BLaER1 (cell line): ENCODE data around the gene HERC3.

Source experiments
- H3K27ac ChIP-seq: shearing (Covaris generic); formaldehyde crosslinking; 2 replicates; pipeline ENCODE4 v1.8.1; 2022
- H3K27me3 ChIP-seq: shearing (Covaris generic); formaldehyde crosslinking; 2 replicates; pipeline ENCODE4 v1.8.1; 2022
- H3K36me3 ChIP-seq: shearing (Covaris generic); formaldehyde crosslinking; 2 replicates; pipeline ENCODE4 v1.8.1; 2022
- H3K4me1 ChIP-seq: shearing (Covaris generic); formaldehyde crosslinking; 2 replicates; pipeline ENCODE4 v1.8.1; 2022
- H3K4me2 ChIP-seq: shearing (Covaris generic); formaldehyde crosslinking; 2 replicates; pipeline ENCODE4 v1.8.1; 2022
- H3K4me3 ChIP-seq: shearing (Covaris generic); formaldehyde crosslinking; 2 replicates; pipeline ENCODE4 v1.8.1; 2022
- H3K9ac ChIP-seq: shearing (Covaris generic); formaldehyde crosslinking; 2 replicates; pipeline ENCODE4 v1.8.1; 2022
- H3K9me3 ChIP-seq: shearing (Covaris generic); formaldehyde crosslinking; 2 replicates; pipeline ENCODE4 v1.8.1; 2022
- H4K20me1 ChIP-seq: shearing (Covaris generic); formaldehyde crosslinking; 2 replicates; pipeline ENCODE4 v1.8.1; 2022
- Cebpa-rat ChIP-seq: shearing (Covaris generic); IDR thresholded peaks from 2 replicates; pipeline ENCODE4 v1.8.1; 2022

The HERC3 gene

GRCh38 chr4:88737307-88737941 is 145.1 kb downstream of the HERC3 start:
- Histone ChIP-seq H3K9ac (no peak overlapping the region), H3K4me3 (no peak overlapping the region), H3K36me3 (no peaks in the 10 kb centered on the region), H4K20me1 (no peaks in the 10 kb centered on the region), H3K4me1 (peaks cover 30% of the 10 kb centered on the region), H3K9me3 (no peaks in the 10 kb centered on the region), H3K4me2 (peak overlapping the region; percentile 51), H3K27me3 (no peaks in the 10 kb centered on the region), H3K27ac (no peak overlapping the region)
- TF ChIP-seq Cebpa-rat = no peak

DNA sequence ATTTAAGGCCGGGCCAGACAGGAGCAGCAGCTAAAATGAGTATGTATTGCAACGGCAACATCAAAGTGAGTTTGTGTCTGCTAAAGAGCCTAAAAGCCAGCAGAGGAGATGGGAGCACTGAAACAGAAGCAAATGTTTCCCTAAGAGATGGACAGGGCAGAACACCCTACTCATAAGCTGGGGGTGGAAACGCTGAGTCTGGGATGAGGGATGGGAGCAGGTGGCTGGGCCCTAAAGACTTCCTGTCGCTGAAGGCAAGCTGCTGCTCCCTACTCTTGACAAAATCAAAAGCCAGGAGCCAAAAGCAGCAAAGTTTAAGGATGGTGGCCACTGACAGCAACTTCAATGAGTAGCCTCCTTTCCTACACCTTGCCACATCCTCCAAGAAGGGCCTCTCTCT is 145.9 kb downstream of the HERC3 start:
- H3K4me1 ChIP-seq = peaks cover 37% of the 10 kb centered on the region
- H4K20me1 ChIP-seq = no peaks in the 10 kb centered on the region
- H3K9me3 ChIP-seq = no peaks in the 10 kb centered on the region
- H3K27ac ChIP-seq = no peak overlapping the region
- no peak for TF ChIP-seq Cebpa-rat
- no peak overlapping the region for H3K4me3 ChIP-seq
- no peaks in the 10 kb centered on the region for H3K27me3 ChIP-seq
- no peak overlapping the region for H3K9ac ChIP-seq
- peak overlapping the region; percentile 51 for H3K4me2 ChIP-seq
- H3K36me3 ChIP-seq = no peaks in the 10 kb centered on the region

DNA sequence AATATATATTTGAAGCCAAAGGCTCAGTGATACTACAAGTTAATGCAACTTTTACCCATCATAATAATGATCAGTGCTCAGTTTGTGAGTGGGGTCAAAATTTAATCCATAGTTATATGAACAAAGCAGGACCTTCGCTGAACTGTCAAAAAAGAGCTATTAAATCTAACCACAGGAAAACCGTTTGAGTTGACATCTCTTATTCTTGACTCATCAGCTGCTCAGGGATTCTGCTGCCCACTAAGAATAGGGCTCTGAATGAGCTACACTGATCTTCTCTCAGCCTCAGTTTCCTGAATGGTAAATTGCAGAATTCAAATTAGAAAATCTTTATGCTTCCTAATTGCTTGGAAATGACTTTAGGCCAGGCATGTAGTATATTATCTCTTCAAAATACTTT is 150.3 kb downstream of the HERC3 start:
- Histone ChIP-seq H3K36me3 (no peaks in the 10 kb centered on the region), H3K4me1 (peaks cover 35% of the 10 kb centered on the region), H3K9ac (no peak overlapping the region), H3K27me3 (no peaks in the 10 kb centered on the region), H4K20me1 (no peaks in the 10 kb centered on the region), H3K4me2 (peak overlapping the region; percentile 69), H3K4me3 (no peak overlapping the region), H3K9me3 (no peaks in the 10 kb centered on the region), H3K27ac (no peak overlapping the region)
- no peak for TF ChIP-seq Cebpa-rat

DNA sequence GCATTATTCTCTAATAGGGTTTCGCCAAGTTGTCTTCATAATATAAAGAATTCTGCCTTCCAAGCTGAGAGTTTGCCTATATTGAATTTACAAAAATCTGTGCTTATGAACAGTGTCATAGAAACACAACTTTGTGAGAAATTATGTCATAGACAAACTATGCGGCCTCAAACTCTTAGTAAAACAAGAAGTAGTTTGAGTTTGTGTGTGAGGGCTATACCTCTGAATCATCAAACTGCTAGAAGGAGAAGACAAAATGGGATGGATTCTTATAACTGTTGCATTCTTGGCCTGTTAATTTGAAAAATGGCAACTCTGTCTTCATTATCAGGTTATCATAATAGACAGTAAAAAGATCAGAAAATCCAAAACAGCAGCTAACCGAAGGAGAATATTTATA is 151.4 kb downstream of the HERC3 start:
- H3K4me3 ChIP-seq = no peak overlapping the region
- H3K4me1 ChIP-seq = peaks cover 24% of the 10 kb centered on the region
- H3K4me2 ChIP-seq = no peak overlapping the region
- no peak for TF ChIP-seq Cebpa-rat
- H3K27ac ChIP-seq = no peak overlapping the region
- no peak overlapping the region for H3K9ac ChIP-seq
- H4K20me1 ChIP-seq = no peaks in the 10 kb centered on the region
- H3K9me3 ChIP-seq = no peaks in the 10 kb centered on the region
- H3K36me3 ChIP-seq = no peaks in the 10 kb centered on the region
- H3K27me3 ChIP-seq = no peaks in the 10 kb centered on the region

- Histone ChIP-seq H3K27ac (no peak overlapping the region), H3K4me3 (no peak overlapping the region), H3K4me2 (no peak overlapping the region), H3K4me1 (peaks cover 24% of the 10 kb centered on the region), H3K9ac (no peak overlapping the region), H3K9me3 (no peaks in the 10 kb centered on the region), H3K27me3 (no peaks in the 10 kb centered on the region), H3K36me3 (no peaks in the 10 kb centered on the region), H4K20me1 (no peaks in the 10 kb centered on the region)
- TF ChIP-seq Cebpa-rat = no peak
Observed at GRCh38 chr4:88744609-88745008, 152.3 kb downstream of the HERC3 start.

- H3K9ac ChIP-seq = no peak overlapping the region
- H3K36me3 ChIP-seq = no peaks in the 10 kb centered on the region
- H3K4me1 ChIP-seq = peaks cover 24% of the 10 kb centered on the region
- H3K9me3 ChIP-seq = no peaks in the 10 kb centered on the region
- H3K27ac ChIP-seq = no peak overlapping the region
- H3K4me2 ChIP-seq = no peak overlapping the region
- H3K27me3 ChIP-seq = no peaks in the 10 kb centered on the region
- TF ChIP-seq Cebpa-rat = no peak
- no peak overlapping the region for H3K4me3 ChIP-seq
- H4K20me1 ChIP-seq = no peaks in the 10 kb centered on the region
Observed at GRCh38 chr4:88745175-88745574, 152.9 kb downstream of the HERC3 start.

DNA sequence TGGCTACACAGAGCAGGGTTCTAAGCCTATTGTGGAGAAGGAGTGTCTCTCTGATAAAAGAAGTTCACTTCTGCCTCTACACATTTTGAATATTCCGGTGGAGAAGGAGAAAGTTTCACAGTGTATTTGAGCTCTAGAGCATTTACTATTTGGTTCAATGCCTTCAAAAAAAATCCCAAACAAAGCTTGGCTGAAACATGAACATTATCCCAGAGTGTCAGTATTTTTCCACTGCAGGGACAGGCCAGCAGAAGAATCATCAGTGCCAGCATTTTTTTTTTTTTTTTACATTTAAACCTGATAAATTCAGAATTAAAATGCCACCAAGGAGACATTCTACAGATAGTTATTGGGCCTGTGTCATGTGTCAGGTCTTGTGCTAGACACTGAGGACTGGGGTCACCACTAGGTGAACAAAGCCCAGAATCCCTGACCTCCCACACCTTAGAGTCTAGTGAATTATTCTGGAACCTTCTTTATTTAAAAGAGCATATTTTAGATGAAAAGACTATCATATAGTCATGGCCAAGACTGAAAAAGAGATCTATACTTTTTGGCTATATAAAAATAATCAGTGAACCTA is 153.4 kb downstream of the HERC3 start:
- no peak overlapping the region for H3K4me2 ChIP-seq
- H4K20me1 ChIP-seq = no peaks in the 10 kb centered on the region
- no peaks in the 10 kb centered on the region for H3K36me3 ChIP-seq

DNA sequence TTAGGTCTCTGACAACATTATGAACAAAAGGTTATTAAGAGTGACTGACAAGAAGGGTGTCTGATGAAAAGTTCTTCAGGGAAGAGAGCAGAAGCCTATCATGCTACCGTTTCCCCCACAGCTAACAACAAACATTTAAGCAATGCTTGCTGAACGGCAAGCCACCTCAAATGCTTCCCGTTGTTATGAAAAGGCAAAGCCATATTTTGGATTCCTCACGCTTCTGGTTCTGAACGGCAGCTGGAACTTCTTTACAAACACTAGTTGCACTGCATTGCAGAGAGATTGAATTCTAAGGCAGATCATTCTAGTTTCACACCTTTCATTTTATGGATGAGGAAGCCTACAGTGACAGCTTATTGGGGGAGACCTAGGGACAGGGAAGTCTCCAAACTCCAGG is 153.9 kb downstream of the HERC3 start:
- no peaks in the 10 kb centered on the region for H3K27me3 ChIP-seq
- peaks cover 23% of the 10 kb centered on the region for H3K4me1 ChIP-seq
- H4K20me1 ChIP-seq = no peaks in the 10 kb centered on the region
- H3K27ac ChIP-seq = no peak overlapping the region
- no peak overlapping the region for H3K9ac ChIP-seq
- TF ChIP-seq Cebpa-rat = no peak
- H3K36me3 ChIP-seq = no peaks in the 10 kb centered on the region
- no peak overlapping the region for H3K4me2 ChIP-seq
- H3K4me3 ChIP-seq = no peak overlapping the region
- H3K9me3 ChIP-seq = no peaks in the 10 kb centered on the region

More for the DNA sequence above, 153.4 kb downstream of the HERC3 start:
- no peak overlapping the region for H3K9ac ChIP-seq
- no peak overlapping the region for H3K4me3 ChIP-seq
- H3K4me1 ChIP-seq = peaks cover 24% of the 10 kb centered on the region
- H3K27ac ChIP-seq = no peak overlapping the region
- no peak for TF ChIP-seq Cebpa-rat
- H3K9me3 ChIP-seq = no peaks in the 10 kb centered on the region
- H3K27me3 ChIP-seq = no peaks in the 10 kb centered on the region

DNA sequence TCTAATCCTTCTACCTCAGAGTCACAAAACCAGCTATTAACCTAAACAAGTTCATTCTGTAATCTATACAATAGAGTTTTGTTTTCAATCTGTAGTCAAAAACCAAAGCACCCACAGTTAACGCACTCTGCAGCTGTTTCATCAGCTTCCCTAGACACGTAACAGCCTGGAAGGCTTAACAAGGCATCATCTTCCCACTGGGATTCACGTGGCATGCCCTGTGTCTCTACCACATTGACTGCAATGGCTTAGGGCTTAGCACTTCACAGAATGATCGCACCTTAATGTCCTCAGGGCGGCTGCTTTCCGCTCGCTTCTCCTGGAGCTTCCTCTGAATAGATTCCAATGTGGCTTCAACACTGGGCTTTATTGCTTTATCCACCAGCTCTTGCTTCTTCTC is 155.1 kb downstream of the HERC3 start:
- Histone ChIP-seq H3K4me1 (peaks cover 11% of the 10 kb centered on the region), H3K4me3 (no peak overlapping the region), H4K20me1 (no peaks in the 10 kb centered on the region), H3K27me3 (no peaks in the 10 kb centered on the region), H3K9me3 (no peaks in the 10 kb centered on the region), H3K27ac (no peak overlapping the region), H3K36me3 (no peaks in the 10 kb centered on the region), H3K4me2 (no peak overlapping the region), H3K9ac (no peak overlapping the region)
- TF ChIP-seq Cebpa-rat = no peak

DNA sequence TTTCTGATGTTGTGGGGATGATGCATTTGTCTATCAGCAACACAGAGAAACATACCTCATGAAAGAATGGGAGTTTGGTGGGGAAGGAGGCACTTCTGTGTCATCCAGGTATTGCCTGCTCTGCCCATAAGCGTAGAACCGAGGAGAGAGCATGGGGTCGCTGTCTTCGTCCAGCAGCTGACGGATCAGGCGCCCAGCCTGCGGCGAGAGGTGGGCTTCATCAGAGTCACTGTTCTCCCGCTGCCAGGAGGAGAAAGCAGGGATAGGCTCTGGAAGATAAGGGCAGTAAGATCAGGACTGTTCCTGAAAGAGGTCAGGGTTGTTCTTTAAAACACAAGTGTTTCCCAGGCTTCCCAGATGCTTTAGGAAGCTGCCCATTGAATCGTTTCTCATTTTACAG is 158.1 kb downstream of the HERC3 start:
- H3K4me2 ChIP-seq = no peak overlapping the region
- H3K27ac ChIP-seq = no peak overlapping the region
- H3K9me3 ChIP-seq = no peaks in the 10 kb centered on the region
- H3K9ac ChIP-seq = no peak overlapping the region
- no peaks in the 10 kb centered on the region for H3K4me1 ChIP-seq
- no peaks in the 10 kb centered on the region for H3K36me3 ChIP-seq
- no peak overlapping the region for H3K4me3 ChIP-seq
- no peaks in the 10 kb centered on the region for H3K27me3 ChIP-seq
- H4K20me1 ChIP-seq = no peaks in the 10 kb centered on the region
- no peak for TF ChIP-seq Cebpa-rat
